Measurements from ENCODE around the gene NAB1.
"Not testable (repeated sequence)": the region's sequence is repeated elsewhere in the genome, so short reads cannot be mapped to it uniquely, and the experiment has no call there.

NAB1 gene

DNA sequence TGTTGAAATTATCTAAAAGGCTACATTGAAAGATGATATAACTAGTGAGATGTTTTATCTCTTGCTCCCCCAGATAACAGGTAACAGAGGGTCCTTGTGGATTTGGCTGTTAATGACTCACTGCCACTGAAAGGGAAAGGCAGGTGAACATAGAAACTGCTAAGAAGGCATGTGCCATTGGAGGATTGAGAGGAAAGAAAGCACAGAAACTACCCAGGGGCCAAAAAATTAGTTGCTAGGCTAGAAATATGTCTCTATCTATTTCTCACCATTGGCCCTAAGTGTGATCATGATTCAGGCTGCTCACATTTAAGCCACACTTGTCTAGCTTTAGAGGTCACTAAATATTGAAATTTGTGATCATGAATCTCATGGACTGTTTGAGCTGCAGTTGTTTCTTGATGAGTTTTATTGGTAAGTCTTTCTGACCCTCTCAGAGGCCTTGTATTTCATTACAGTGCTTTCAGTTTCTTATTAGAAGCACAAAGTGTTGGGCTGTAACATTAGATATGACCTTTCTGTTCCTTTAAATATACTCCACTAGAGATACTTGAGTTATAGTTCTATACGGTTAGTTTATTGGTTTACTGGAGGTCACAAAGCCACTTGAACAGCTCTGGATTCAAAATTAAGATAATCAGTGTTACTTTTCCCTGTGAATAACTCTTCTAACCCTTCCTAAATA lies 26.2 kb downstream of the NAB1 start:
- DNase-seq, result no peak

DNA sequence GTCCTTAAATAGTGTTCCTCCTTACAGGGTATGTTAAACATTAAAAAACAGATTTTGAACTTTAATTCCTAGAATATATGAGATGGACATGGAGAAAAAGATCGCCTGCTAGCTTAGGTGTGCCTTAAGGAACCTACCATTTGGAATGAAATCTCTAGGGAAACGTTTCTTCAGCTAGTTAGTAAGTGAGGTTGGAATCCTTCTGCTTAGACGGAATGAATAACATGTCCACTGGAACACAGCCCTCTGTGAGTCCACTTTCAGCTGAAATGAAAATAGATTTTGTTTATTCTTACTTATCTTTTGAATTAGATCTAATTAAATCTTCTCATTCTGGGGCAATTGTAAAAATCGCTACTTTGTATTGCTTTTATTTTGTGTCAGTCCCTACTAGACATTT lies 28.4 kb downstream of the NAB1 start:
- no peak for DNase-seq

DNA sequence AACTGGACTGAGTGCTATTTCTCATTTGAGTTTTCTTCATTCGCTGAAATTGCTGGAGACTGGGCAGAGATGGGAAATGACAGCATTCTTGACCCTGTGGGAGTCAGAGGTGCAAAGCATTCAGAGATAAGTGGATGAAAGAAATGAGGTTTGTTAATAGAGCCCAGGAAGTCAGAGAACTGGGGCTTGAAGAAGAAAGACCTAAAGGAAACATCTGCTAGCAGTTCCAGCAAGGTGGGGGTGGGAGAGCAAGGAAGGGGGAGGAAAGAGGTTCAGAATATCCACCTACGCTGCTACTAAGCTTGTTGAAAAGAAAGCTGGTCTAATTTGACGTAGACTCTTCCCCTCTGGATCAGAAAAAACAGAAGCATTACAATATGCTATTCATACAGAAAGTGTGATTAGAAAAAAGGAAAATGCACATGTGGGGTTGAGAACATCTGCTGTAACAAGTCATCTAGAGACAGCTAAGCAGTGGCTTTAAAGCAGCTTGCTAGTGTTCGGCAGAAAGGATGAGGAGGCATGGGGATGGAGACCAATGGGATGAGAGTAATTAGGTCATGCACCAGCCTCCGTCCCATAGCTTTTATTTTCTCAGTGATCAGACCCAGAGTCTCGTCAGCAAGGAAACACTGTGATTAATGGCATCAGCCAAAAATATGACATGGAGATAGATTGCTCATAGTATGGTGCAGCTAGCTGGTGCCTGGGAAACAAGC lies 29.7 kb downstream of the NAB1 start:
- no peak for DNase-seq

DNA sequence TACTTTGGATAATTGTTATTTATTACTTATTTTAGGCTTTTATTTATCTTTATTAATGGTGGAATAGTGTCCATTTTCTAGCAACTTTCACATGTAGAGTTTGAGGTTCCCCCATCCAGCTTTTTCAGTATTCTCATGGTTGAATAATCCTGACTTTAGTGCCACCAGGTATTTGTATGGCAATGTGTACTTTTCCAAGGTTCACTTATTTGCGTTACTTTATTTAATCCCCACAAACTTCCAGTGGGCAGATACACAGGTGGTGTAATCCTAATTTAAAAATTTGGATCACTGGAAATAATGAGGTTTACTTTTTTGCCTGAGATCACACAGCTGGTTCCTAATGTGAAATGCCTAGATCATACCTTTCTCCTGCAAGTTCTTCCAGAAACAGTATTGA lies 30.5 kb downstream of the NAB1 start:
- DNase-seq, result no peak

DNA sequence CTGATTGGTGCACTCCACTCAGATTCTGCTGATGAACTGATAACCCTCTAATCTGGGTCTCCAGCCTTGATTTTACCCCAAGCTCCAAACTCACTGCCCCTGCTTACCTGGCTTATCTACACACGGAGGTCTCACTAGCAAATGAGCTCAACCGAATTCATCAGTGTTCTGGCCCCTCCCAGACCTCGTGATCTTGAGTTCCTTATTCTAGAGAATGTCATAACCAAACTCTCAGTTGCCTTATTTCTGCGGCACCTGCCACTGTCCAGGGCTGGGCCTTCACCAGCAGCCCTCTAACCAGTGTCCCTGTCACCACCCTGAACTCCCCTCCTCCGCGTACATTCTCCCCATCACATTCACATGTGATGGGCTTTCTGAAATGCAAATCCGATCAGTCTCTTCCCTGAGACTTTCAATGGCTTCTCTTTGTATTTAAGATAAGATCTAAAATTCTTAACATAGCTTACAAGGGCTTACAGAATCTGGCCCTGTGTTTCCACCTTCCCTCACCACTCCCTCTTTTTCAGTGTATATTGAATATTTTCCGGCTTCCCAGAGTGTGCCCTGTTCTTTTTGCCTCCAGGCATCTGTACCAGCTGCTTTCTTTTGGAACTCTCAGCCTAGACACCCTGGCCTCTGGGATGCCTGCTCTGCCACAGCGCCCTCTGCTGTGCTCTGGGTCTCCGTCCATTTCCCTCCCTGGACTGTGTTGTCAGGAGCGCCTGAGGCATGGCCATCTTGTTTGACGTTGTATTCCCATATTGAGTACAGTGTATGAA lies 31.1 kb downstream of the NAB1 start:
- DNase-seq, result no peak

DNA sequence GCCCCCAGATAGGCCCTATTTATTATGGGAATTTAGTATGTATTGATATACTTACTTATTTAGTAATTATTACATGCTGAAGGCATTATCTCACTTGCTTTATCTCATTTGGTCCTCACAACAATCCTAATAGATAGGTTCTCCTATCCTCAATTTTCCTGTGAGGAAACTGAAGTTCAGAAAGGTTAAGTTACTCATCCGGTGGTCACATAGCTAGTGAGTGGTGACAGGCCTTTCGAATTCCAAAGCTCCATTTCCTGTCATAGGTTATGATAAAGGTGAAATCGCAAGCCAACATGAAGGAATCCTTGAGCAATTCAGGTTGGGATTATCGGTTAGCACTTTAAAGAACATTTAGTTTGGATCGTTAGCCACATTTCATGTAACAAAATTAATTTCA lies 33.3 kb downstream of the NAB1 start:
- peak; percentile 8 to 70 for DNase-seq

DNA sequence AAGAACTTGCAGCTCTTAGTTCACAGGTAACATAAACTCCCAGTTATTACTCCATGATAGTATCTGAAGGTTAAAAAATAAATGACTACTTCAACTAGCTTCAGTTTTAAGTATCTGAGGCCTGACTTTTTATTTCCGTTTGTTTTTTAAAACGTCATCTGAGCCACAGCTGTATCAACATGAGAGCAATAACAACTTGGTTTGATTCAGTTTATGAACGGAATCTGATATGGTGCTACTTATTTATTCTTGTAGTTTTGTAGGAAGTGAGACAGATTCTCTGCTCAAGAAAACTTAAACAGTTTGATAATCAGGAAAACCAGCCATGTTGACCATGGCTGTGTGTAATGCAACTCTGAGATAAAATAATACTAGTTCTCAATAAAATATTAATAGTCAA lies 34.9 kb downstream of the NAB1 start:
- no peak for DNase-seq

DNA sequence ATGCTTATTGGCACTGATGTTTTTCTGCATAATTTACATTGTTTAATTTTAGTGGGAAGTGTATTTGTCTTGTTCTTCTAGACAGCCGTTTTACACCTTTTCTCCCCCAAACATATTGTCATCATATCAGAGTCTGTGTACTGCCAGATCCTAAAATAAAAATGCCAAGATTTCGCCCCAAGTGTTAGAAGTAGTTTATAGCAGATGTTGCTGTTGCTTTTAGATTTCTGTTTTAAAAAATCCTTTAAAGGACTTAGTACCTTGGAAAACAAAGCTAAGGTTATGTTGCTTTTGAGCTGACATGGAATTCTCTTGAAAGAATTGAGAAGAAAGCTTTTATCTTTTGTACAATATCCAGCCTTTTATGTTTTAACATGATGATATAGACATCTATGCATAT lies 36.0 kb downstream of the NAB1 start:
- no peak for DNase-seq

DNA sequence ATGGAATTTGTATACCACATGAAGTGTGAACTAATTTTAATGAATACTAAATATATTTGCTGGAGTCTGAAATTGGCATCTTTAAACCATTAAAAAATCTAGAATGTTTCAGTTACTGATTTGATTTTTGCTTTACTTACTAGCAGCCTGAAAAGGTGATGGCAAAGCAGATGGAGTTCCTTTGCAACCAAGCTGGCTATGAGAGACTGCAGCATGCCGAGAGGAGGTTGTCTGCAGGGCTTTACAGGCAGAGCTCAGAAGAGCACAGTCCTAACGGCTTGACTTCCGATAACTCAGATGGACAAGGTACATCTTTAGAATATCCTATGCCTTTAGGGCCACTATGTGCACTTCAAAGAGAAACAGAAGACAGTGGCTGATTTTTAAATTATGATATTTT lies 36.5 kb downstream of the NAB1 start:
- no peak for DNase-seq

DNA sequence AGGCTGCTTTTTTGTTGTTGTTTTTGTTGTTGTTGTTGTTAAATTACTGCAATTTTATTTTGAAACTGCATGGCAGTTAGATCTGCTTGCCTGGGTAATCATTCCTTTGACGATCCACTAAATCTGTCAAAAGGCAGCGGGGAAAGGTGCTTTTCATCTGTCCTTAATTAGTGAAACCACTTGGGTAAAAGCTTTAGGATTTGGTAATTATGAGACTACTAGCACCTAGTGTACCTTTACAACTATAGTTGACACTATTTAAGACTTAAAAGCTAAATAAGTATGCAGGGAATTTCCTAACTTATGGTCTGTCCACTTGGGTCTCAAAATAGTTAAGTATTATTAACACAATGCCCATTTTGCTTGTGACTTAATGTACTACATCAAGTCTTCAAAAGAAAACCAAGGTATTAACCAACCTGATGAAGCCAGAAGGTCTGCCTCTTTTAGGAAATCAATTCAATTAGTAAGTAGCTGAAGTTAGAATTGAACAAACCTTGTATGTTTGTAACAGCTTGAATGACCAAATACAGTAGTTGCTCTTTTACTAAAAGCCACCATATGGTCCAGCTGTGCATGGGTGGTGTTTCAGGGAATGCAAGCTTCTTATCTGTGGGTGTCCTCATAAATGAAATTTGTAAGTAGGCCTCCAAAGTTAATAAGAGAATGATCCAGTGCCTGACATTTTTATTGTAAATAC lies 44.8 kb downstream of the NAB1 start:
- no peak for DNase-seq

DNA sequence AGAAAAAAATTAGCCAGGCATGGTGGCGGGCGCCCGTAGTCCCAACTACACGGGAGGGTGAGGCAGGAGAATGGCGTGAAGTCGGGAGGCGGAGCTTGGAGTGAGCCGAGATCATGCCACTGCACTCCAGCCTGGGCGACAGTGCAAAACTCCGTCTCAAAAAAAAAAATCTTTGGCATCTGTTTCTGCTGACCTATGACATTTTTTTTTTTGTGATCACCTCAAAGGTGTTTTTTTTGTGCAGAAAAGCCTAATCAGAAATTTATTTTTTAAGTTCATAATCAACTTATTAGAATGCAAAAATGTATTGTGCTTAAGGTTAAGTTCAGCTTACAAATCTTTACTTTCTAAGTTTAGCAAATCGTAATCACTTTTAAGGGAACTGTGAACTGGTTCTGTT lies 45.6 kb downstream of the NAB1 start:
- DNase-seq, result no peak

DNA sequence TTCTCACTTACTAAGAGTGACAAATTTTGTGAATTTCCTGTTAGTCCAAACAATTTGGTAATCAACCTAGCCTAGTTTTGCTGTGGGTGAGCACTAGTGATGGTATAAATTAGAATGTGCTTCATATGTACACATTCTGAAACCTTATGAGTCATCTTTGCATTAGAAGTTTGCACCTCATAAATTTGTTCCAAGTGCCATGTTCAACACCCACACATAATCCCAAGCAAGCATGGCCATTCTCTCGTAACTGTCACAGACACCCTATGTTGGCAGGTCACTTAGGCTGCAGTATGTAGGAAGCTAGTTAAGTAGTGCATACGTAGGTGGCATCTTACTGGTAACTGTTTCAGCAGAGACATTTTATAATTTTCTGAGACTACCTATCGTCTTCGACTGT lies 46.9 kb downstream of the NAB1 start:
- no peak for DNase-seq

DNA sequence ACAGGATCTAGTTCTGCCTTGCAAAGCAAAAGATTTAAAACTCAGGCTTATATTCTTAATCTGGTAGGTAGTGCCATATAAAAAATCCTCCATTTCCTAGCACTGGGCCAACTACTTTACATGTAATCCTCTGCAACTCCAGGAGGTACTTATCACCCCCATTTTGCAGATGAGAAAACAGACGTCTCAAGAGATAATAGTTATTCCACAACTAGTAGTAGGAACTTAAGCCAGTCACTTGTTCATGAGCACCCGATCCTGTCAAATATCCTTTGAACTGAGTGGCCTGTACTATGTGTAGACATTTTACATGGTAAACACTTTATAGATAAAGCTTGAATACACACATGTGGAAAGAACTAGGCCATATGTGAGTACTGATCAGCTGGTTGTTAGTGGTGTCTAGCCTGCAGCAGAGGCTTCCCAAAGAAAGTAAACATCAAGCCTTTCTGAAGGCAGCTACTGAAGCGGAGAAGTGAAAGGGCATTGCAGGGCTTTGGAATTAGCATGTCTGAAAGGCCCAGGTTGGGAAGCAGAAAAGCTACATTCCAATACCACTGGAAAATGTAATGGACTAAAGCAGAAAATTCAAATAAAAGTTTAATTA lies 48.0 kb downstream of the NAB1 start:
- DNase-seq, result no peak

DNA sequence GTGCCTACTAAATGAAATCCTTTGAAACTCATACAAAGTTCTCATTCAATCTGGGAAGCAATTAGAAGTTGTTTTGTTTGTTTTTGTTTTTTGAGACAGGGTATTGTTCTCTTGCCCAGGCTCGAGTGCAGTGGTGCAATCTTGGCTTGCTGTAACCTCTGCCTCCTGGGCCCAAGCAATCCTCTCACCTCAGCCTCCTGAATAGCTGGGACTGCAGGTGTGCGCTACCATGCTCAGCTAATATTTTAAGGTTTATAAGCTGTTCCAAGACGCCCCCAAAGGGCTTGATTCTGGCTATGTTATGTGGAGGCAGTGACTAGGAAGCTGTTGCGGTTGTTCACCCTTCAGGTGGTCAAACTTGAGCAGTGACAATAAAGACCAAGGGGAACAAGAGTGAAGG lies 48.5 kb downstream of the NAB1 start:
- no peak for DNase-seq

DNA sequence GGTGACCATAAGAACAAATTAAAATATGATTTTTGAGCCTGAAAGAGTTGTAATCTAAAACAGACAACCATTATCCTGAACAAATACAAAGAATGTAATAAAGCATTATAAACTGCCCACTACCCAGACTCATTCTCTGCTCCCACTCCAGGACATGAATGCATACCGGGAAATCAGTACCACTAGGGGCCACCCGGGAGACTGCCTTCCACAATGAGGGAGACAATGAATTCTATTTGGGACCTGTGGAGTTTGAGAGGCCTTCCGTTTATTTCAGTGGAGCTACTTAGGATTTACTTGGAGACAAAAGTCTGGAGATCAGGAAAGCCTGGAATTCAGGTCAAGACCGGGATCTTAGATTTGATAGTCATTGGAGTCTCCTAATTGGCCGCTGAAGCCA lies 50.0 kb downstream of the NAB1 start:
- DNase-seq, result no peak

DNA sequence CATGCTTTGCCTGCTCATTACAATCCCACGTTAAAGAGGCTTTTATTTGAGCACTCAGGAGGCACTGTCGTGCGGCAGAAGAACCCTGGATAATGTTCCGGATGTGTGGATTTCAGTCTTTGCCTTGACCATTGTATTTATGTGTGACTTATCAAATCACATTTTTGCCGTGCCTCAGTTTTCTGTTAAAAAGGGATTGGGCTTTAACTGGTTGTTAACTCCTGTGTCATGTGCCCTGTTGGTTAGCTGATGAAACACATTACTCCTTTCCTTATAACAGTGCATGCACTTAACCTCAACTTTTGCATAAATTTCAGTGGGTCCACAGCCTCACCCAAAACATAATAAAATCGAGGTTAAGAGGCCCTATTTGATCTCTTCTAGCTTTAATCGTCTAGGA lies 52.7 kb downstream of the NAB1 start:
- DNase-seq, result no peak

DNA sequence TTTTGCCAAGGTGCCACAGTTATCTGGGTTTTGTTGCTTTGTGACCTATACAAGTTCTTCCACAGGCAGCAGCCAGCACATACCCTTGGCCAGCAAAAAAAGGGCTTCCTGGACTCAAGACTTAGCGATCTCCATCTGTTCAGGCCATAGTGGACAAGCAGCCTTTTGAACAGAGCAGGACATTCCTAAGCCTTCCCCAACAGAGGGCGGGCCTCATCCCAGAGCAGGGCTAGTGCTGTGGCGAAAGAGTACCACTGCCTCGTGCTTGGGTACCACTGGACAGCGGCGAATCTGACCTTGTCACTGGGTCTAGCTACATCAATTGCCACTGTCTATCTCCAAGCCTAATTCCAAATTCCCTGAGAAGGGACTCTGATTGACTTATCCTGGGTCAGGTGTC lies 56.4 kb downstream of the NAB1 start:
- DNase-seq, result no peak

DNA sequence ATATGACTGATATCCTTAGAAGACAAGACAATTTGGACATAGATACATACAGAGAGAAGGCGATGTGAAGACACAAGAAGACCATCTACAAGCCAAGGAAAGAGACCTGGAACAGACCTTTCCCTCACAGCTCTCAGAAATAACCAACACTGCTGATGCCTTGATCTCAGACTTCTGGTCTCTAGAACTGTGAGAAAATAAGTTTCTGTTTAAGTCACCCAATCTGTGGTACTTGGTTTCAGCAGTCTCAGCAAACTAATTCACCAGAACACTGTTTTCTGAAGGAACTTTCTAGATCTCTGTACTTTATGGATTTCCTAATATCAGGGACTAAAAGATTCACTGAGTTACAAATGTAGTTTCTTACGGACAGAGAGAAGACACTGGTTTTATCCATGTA lies 58.8 kb downstream of the NAB1 start:
- no peak for DNase-seq

DNA sequence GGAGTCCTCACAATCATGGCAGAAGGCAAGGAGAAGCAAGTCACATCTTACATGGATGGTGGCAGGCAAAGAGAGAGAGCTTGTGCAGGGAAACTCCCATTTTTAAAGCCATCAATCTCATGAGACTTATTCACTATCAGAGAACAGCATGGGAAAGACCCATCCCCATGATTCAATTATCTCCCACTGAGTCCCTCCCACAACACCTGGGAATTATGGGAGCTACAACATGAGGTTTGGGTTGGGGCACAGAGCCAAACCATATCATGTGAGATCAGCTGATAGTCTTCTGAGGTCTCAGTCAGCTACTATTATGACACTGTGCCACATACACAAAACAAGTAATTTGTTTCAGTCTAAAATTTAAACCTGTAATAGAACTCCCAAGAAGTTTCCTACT lies 59.8 kb downstream of the NAB1 start:
- DNase-seq, result not testable (repeated sequence)

DNA sequence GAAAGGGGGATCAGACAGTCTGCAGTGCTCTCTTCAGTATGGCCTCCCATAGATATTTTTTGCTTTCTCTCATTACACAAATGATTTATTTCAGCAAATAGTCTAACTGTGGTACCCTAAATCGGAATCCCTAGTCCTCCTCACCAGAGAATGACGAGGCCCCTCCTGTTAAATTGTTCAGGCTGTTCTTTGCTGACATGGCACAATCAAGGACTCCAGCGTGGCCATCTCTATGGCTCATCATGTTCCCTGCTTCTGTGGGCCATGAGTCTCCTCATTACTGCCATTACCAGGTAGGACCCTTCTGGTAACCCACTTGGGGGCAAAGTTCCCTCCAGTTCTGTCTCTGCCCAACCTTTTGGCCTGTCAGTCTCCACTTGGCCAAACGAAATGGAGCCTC lies 62.2 kb downstream of the NAB1 start:
- DNase-seq, result no peak

DNA sequence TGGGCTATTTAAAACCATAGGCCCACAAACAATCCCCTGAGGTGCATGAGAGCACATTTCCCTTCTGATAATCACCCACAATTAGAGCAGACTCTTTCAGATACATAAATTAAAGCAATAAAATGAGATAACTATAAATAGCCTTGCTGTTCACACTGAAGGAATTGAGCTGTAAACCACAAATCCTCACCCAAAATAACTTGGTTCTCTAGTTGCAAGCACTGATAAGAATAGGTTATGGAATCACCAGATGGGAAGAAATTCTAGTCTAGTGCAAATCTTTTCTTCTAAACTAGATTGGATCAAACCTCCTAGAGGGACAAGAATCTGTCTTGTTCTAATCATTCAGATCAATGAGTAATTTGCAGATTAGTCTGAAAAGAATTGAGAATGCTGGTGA lies 64.6 kb downstream of the NAB1 start:
- no peak for DNase-seq

DNA sequence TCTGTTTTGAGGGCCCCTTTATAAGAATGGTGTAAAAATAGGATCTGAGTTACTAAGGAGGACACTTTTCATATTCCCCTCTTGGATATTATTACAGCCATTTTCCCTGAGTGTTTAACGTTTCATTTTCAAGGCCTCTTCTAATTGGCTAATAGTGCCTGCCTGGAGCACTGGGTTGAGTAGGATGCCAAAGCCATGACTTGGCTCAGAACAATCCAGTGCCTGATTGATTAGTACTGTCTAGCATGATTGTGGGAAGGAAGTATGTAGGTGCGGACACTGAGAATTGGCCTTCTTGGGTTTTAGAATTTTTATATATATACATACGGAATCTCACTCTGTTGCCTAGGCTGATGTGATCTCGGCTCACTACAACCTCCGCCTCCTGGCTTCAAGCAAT lies 66.1 kb downstream of the NAB1 start:
- DNase-seq, result peak in 1 of 2 experiments; percentile 20

DNA sequence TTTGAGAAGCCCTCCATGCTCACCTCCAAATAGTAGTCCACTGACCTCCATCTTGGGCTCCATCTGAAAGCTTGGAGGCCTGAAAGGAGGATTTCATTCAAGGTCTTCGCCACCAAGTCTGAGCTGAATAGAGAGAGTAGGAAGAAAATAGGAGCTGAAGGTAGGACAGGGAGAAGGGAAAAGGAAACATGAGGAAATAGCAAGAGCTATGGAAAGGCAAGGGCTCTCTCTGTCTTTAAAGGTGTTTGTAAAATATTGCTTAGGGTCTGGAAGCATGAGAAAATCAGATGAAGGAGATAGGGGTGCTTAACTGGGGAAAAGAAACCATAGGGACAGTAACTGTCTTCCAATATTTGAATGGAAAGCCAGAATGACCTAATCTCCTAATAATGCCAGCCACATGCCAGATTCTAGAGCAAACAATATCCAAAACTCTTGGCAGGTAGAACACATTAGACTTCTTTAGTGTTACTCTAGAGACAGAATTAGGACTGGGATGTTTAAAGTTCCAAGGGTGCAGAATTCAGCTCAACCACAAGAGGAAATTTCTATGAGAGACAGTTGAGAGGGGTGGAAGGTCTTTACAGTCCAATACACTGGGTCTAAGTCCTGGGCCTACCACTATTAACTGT lies 67.4 kb downstream of the NAB1 start:
- DNase-seq, result no peak

Data from SW 1271 (cell line).